ENCODE results near the gene NDUFAF2. TPM values are rescaled to one million over a fixed set of nuclear protein-coding genes. Genes with fewer than 3 reads are reported as not detected.

The NDUFAF2 gene
- total RNA-seq, 4 donors from 2014 or later, result 44.0 to 56.3 (median 45.9) TPM

DNA sequence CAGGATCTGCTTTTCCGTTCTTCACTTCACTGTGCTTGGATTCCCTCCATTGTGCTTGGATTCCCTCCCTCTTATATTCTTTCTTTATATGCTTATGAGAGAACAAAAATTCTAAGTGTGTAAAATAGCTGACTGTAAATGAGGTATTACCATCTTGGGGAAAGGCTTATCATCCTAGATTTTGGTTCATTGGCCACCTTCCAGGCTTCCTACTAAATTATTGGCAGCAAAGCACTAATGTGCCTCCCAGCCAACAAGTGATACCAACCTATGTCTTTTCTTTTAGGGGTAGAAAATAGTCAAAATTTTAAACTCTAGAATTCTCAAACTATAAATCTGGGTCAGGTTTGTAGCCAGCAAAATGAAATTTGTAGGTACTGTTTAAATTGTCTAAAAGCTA lies 52.7 kb downstream of the NDUFAF2 start:
- peaks cover 0 to 7% (median 0%) of the 10 kb centered on the region in 3 donors for H3K9me3 ChIP-seq
- H3K27me3 ChIP-seq, result no peaks in the 10 kb centered on the region

DNA sequence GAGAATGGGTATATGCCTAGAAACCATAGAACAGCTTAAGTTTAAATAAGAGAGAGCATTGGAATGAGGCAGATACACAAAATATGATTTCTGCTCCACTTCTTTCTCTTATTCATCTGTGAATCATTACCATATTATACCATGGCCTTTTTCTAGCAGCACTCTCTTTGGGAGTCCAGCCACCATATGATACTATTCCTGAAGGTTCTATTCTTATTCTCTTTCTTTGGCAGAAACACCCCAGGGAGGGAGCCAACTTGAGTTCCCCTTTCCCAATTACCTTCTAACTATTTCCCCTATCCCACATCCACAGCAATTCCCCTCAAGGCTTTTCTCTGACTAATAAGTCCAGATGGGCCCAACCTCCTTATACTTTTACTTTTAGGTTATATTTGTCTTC lies 55.9 kb downstream of the NDUFAF2 start:
- Histone ChIP-seq H3K4me3 (no peak overlapping the region), H3K27ac (no peak overlapping the region), H3K9me3 (no peaks in the 10 kb centered on the region), H3K4me1 (peaks cover 0 to 19% (median 0%) of the 10 kb centered on the region in 3 donors), H3K36me3 (no peaks in the 10 kb centered on the region), H3K27me3 (no peaks in the 10 kb centered on the region)
- ATAC-seq, result no peak
- TF ChIP-seq CTCF (IDR thresholded peaks at IDR 0.05) (no peak), POLR2A (IDR thresholded peaks at IDR 0.05) (no peak), EP300 (IDR thresholded peaks at IDR 0.05) (no peak), POLR2AphosphoS5 (IDR thresholded peaks at IDR 0.05) (no peak)

More for the DNA sequence above, 52.7 kb downstream of the NDUFAF2 start:
- no peak overlapping the region for H3K27ac ChIP-seq
- H3K4me3 ChIP-seq, result no peak overlapping the region
- 64 to 86% methylated on average over 1 of the region's 1 CpG for WGBS, 2 donors (ENCODE audit: low coverage in 1 of 2)
- no peak for TF ChIP-seq POLR2AphosphoS5 (IDR thresholded peaks at IDR 0.05)
- peaks cover 0 to 20% (median 0%) of the 10 kb centered on the region in 3 donors for H3K4me1 ChIP-seq
- ATAC-seq, result no peak
- peaks cover 0 to 8% of the 10 kb centered on the region in 2 donors for H3K36me3 ChIP-seq

DNA sequence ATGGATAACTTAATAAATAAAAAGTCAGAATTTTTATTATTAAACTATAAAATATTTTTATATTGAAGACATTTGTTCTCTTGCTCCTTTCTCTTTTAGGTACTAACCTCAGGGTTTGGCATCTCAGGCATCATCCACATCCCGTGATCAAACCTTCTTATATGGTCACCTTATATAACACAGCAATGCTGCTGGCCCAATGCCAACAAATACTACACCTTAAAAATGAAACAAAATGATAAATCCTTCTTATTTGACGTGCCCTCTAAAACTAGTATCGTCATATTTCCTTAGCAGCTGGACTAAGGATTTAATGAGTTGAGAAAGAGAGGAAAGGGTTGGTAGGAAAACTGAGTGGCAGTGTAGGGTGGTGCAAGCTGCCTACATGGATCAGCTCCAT lies 56.6 kb downstream of the NDUFAF2 start:
- TF ChIP-seq EP300 (IDR thresholded peaks at IDR 0.05) (no peak), CTCF (IDR thresholded peaks at IDR 0.05) (no peak), POLR2AphosphoS5 (IDR thresholded peaks at IDR 0.05) (no peak), POLR2A (IDR thresholded peaks at IDR 0.05) (no peak)
- Histone ChIP-seq H3K4me1 (peaks cover 0 to 19% (median 0%) of the 10 kb centered on the region in 3 donors), H3K27me3 (no peaks in the 10 kb centered on the region), H3K9me3 (no peaks in the 10 kb centered on the region), H3K36me3 (no peaks in the 10 kb centered on the region), H3K27ac (no peak overlapping the region), H3K4me3 (no peak overlapping the region)
- WGBS, 2 donors (ENCODE audit: low coverage in 1 of 2), result 56 to 83% methylated on average over 2 to 3 of the region's 3 CpGs
- ATAC-seq, result no peak

GRCh38 chr5:61002611-61003355 lies 57.8 kb downstream of the NDUFAF2 start:
- peaks cover 0 to 19% (median 0%) of the 10 kb centered on the region in 3 donors for H3K4me1 ChIP-seq
- 51 to 60% methylated on average over 4 of the region's 4 CpGs for WGBS, 2 donors (ENCODE audit: low coverage in 1 of 2)
- no peak for ATAC-seq
- no peak overlapping the region for H3K27ac ChIP-seq
- H3K4me3 ChIP-seq, result no peak overlapping the region
- H3K27me3 ChIP-seq, result no peaks in the 10 kb centered on the region
- TF ChIP-seq POLR2A (IDR thresholded peaks at IDR 0.05) (no peak), POLR2AphosphoS5 (IDR thresholded peaks at IDR 0.05) (no peak), EP300 (IDR thresholded peaks at IDR 0.05) (no peak), CTCF (IDR thresholded peaks at IDR 0.05) (no peak)
- no peaks in the 10 kb centered on the region for H3K9me3 ChIP-seq
- no peaks in the 10 kb centered on the region for H3K36me3 ChIP-seq

DNA sequence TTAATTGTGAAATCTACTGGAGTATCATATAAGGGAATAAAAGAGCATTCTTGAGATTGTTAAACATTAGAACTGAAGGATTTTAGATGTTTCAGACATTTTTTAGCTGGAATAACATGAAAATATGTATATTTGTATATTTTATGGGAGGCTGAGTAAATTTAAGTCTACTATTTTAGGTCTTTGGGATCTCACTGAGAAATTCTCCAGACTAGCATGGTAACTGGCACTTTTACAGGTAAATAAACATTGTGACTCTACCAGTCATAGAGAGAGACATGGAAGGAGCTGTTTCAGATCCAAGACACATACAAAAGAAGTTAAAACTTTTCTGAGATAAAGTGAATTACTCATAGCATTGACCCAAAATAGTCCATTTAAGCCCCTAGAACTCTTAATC lies 59.4 kb downstream of the NDUFAF2 start:
- no peaks in the 10 kb centered on the region for H3K9me3 ChIP-seq
- no peak for ATAC-seq
- TF ChIP-seq CTCF (IDR thresholded peaks at IDR 0.05), result no peak
- no peak for TF ChIP-seq POLR2A (IDR thresholded peaks at IDR 0.05)
- no peak for TF ChIP-seq EP300 (IDR thresholded peaks at IDR 0.05)
- TF ChIP-seq POLR2AphosphoS5 (IDR thresholded peaks at IDR 0.05), result no peak
- no peak overlapping the region for H3K27ac ChIP-seq
- no peak overlapping the region for H3K4me3 ChIP-seq
- H3K27me3 ChIP-seq, result no peaks in the 10 kb centered on the region
- H3K36me3 ChIP-seq, result no peaks in the 10 kb centered on the region
- H3K4me1 ChIP-seq, result peaks cover 0 to 19% (median 0%) of the 10 kb centered on the region in 3 donors

Data from gastroesophageal sphincter (tissue), 4 donors.